H1 (cell line): Measurements from ENCODE around the gene MGST1. TPM values are rescaled to one million over a fixed set of nuclear protein-coding genes. Genes with fewer than 3 reads are reported as not detected.

Experiments used
- CTCF ChIA-PET: fragments of 300-600 bp; sonication (Branson Sonifier 250); formaldehyde crosslinking; loops from one replicate; lab custom pipeline; 2021; ENCODE audit not compliant: partially characterized antibody; lab: Charles Lee
- POLR2A ChIA-PET: fragments of 300-600 bp; sonication (Branson Sonifier 250); formaldehyde crosslinking; loops from one replicate; lab custom pipeline; 2021; ENCODE audit warnings: inconsistent platforms; ENCODE audit not compliant: partially characterized antibody; lab: Charles Lee
- DNase-seq, 2 experiments: peaks; one replicate each; pipeline versions ENCODE4 v3.0.0 to v3.0.0-alpha.2; 2010 to 2022; ENCODE audit warnings: low spot score in 2 of 2, low read depth in 1 of 2, mixed read lengths in 1 of 2
- FAIRE-seq: peaks from 2 replicates; lab custom pipeline; 2011; peaks lifted over from hg19 to GRCh38; lab: Jason Lieb, UNC
- H2AFZ ChIP-seq: 2 replicates; pipeline ENCODE4 v1.8.1; 2012; ENCODE audit warnings: low read length, inconsistent platforms
- H2AK5ac ChIP-seq: 2 replicates; pipeline ENCODE4 v1.6.1; 2013; ENCODE audit warnings: low read depth, low read length
- H2BK120ac ChIP-seq: replicated peaks from 2 replicates; pipeline ENCODE3; 2013; ENCODE audit warnings: low read depth, low read length, inconsistent platforms
- H2BK12ac ChIP-seq: 2 replicates; pipeline ENCODE4 v1.6.1; 2013; ENCODE audit warnings: low read depth, low read length
- H2BK15ac ChIP-seq: 2 replicates; pipeline ENCODE4 v1.6.1; 2013; ENCODE audit warnings: low read length
- H2BK20ac ChIP-seq: 2 replicates; pipeline ENCODE4 v1.6.1; 2013; ENCODE audit warnings: low read length
- H2BK5ac ChIP-seq: 2 replicates; pipeline ENCODE4 v1.6.1; 2013; ENCODE audit warnings: low read depth, low read length
- H3K14ac ChIP-seq: 2 replicates; pipeline ENCODE4 v1.6.1; 2013; ENCODE audit warnings: inconsistent platforms; ENCODE audit not compliant: insufficient read length
- H3K18ac ChIP-seq: 2 replicates; pipeline ENCODE4 v1.6.1; 2013; ENCODE audit warnings: low read length; ENCODE audit errors: extremely low read depth
- H3K23ac ChIP-seq: 2 replicates; pipeline ENCODE4 v1.6.1; 2013; ENCODE audit warnings: inconsistent platforms; ENCODE audit not compliant: insufficient read length
- H3K23me2 ChIP-seq: 2 replicates; pipeline ENCODE4 v1.6.1; 2013; ENCODE audit warnings: low read depth, low read length
- H3K27ac ChIP-seq: 2 replicates; pipeline ENCODE4 v1.6.1; 2011; ENCODE audit warnings: low read depth, low read length, inconsistent platforms
- H3K27me3 ChIP-seq, 4 experiments: replicated peaks in 1 of 4; 1 replicate in 1 of 4; 2 replicates in 3 of 4; pipeline versions ENCODE4 v1.6.1 to v1.8.1; 2011 to 2013; ENCODE audit warnings: low read length in 3 of 4, mild to moderate bottlenecking in 3 of 4, inconsistent platforms in 2 of 4, mixed read lengths in 2 of 4, moderate library complexity in 1 of 4; ENCODE audit not compliant: control insufficient read depth in 3 of 4, insufficient read depth in 3 of 4; ENCODE audit errors: extremely low read depth in 1 of 4
- H3K36me3 ChIP-seq, 4 experiments: 2 replicates each; pipeline versions ENCODE4 v1.6.1 to v1.8.1; 2011 to 2013; ENCODE audit warnings: mild to moderate bottlenecking in 4 of 4, low read length in 3 of 4, moderate library complexity in 2 of 4, control low read depth in 1 of 4, inconsistent platforms in 1 of 4; ENCODE audit not compliant: insufficient read depth in 4 of 4, control insufficient read depth in 2 of 4
- H3K4ac ChIP-seq: replicated peaks from 2 replicates; pipeline ENCODE3; 2013; ENCODE audit warnings: low read length, low read depth, mixed read lengths, inconsistent platforms; ENCODE audit not compliant: insufficient read length
- H3K4me1 ChIP-seq, 4 experiments: replicated peaks in 1 of 4; 1 replicate in 1 of 4; 2 replicates in 3 of 4; pipeline versions ENCODE4 v1.6.1 to v1.8.1; 2011 to 2013; ENCODE audit warnings: low read length in 3 of 4, inconsistent platforms in 2 of 4, mixed read lengths in 1 of 4; ENCODE audit not compliant: insufficient read depth in 4 of 4, control insufficient read depth in 3 of 4
- H3K4me2 ChIP-seq, 2 experiments: 2 replicates each; pipeline versions ENCODE4 v1.6.1 to v1.8.1; 2011 to 2013; ENCODE audit warnings: low read depth in 2 of 2, low read length in 2 of 2, control low read depth in 1 of 2, inconsistent platforms in 1 of 2, mild to moderate bottlenecking in 1 of 2; ENCODE audit not compliant: insufficient read depth in 1 of 2
- H3K4me3 ChIP-seq, 4 experiments: fragments of 200-600, 300-600 bp in 1 of 4; sonication (generic), shearing (Covaris generic), sonication (Bioruptor Twin) in 1 of 4; 2 replicates each; pipeline versions ENCODE4 v1.5.1 to v1.8.1; 2011 to 2016; ENCODE audit warnings: low read length in 4 of 4, low read depth in 3 of 4, control low read depth in 2 of 4, inconsistent platforms in 2 of 4, mild to moderate bottlenecking in 2 of 4, mixed read lengths in 1 of 4, moderate library complexity in 1 of 4; ENCODE audit not compliant: insufficient read depth in 2 of 4; ENCODE audit errors: extremely low read depth in 1 of 4
- H3K56ac ChIP-seq: replicated peaks from 2 replicates; pipeline ENCODE3; 2013; ENCODE audit warnings: low read depth, mild to moderate bottlenecking, mixed read lengths, low read length, inconsistent platforms; ENCODE audit not compliant: insufficient read length
- H3K79me1 ChIP-seq: 2 replicates; pipeline ENCODE4 v1.6.1; 2013; ENCODE audit warnings: low read depth, low read length, control low read depth
- H3K79me2 ChIP-seq, 2 experiments: 2 replicates each; pipeline versions ENCODE4 v1.6.1 to v1.8.1; 2012 to 2013; ENCODE audit warnings: low read length in 2 of 2, mild to moderate bottlenecking in 2 of 2, inconsistent platforms in 1 of 2; ENCODE audit not compliant: insufficient read depth in 2 of 2, control insufficient read depth in 1 of 2
- H3K9ac ChIP-seq, 4 experiments: replicated peaks in 1 of 4; 1 replicate in 1 of 4; 2 replicates in 3 of 4; pipeline versions ENCODE4 v1.6.1 to v1.8.1; 2011 to 2013; ENCODE audit warnings: low read depth in 3 of 4, low read length in 3 of 4, control low read depth in 2 of 4, mild to moderate bottlenecking in 2 of 4, moderate library complexity in 2 of 4, inconsistent platforms in 1 of 4; ENCODE audit errors: extremely low read depth in 1 of 4
- H3K9me3 ChIP-seq, 2 experiments: 2 replicates each; pipeline versions ENCODE4 v1.6.1 to v1.8.1; 2012 to 2013; ENCODE audit warnings: mild to moderate bottlenecking in 2 of 2, moderate library complexity in 2 of 2, control low read depth in 1 of 2, inconsistent platforms in 1 of 2, low read depth in 1 of 2, low read length in 1 of 2, mixed read lengths in 1 of 2; ENCODE audit not compliant: insufficient read depth in 2 of 2
- H4K20me1 ChIP-seq, 2 experiments: replicated peaks in 1 of 2; 2 replicates each; pipeline versions ENCODE3 to v1.8.1; 2011 to 2013; ENCODE audit warnings: inconsistent platforms in 2 of 2, low read length in 2 of 2, mild to moderate bottlenecking in 1 of 2; ENCODE audit not compliant: insufficient read depth in 2 of 2, control insufficient read depth in 1 of 2
- H4K5ac ChIP-seq: 2 replicates; pipeline ENCODE4 v1.6.1; 2013; ENCODE audit warnings: low read length, low read depth, mixed read lengths, inconsistent platforms; ENCODE audit not compliant: insufficient read length
- H4K8ac ChIP-seq: 2 replicates; pipeline ENCODE4 v1.8.0; 2013; ENCODE audit warnings: mild to moderate bottlenecking, moderate library complexity, low read length, inconsistent platforms; ENCODE audit not compliant: insufficient read depth; ENCODE audit errors: extremely low read depth
- H4K91ac ChIP-seq: replicated peaks from 2 replicates; pipeline ENCODE3; 2013; ENCODE audit warnings: low read length, mixed read lengths, inconsistent platforms; ENCODE audit not compliant: insufficient read length
- ASH2L ChIP-seq: fragments of 200-600, 300-600 bp; sonication (generic); IDR thresholded peaks from one replicate; pipeline ENCODE4 v1.7.1; 2017; ENCODE audit warnings: low read length
- BACH1 ChIP-seq: IDR thresholded peaks from 2 replicates; pipeline ENCODE4 v1.6.1; 2012; ENCODE audit warnings: low read length, improper control_type of control experiment
- BRCA1 ChIP-seq: IDR thresholded peaks from 2 replicates; pipeline ENCODE4 v1.6.1; 2012; ENCODE audit warnings: low read depth, low read length, improper control_type of control experiment
- CBX8 ChIP-seq: fragments of 300-800, 300-1000 bp; sonication (generic); IDR thresholded peaks from 2 replicates; pipeline ENCODE4 v1.7.1; 2016; ENCODE audit warnings: low read depth, low read length, borderline replicate concordance
- CEBPB ChIP-seq: IDR thresholded peaks from 2 replicates; pipeline ENCODE4 v1.6.1; 2012; ENCODE audit warnings: low read depth, low read length
- CTBP2 ChIP-seq: IDR thresholded peaks from 2 replicates; pipeline ENCODE4 v1.7.0; 2011; ENCODE audit warnings: borderline replicate concordance, mild to moderate bottlenecking, moderate library complexity, mixed read lengths, low read length; ENCODE audit not compliant: insufficient read depth, insufficient read length
- EP300 ChIP-seq, 2 experiments: IDR thresholded peaks; 1 replicate in 1 of 2; 2 replicates in 1 of 2; pipeline ENCODE4 v1.6.1; 2011 to 2012; ENCODE audit warnings: low read depth in 2 of 2, low read length in 2 of 2, mild to moderate bottlenecking in 2 of 2, borderline replicate concordance in 1 of 2, inconsistent platforms in 1 of 2, moderate library complexity in 1 of 2
- EZH2 ChIP-seq: fragments of 200-600 bp; sonication (generic); IDR thresholded peaks from 2 replicates; pipeline ENCODE4 v1.7.1; 2012; ENCODE audit warnings: low read depth, mild to moderate bottlenecking, moderate library complexity, low read length, inconsistent platforms; ENCODE audit not compliant: severe bottlenecking
- GABPA ChIP-seq: IDR thresholded peaks from 2 replicates; pipeline ENCODE4 v1.6.1; 2011; ENCODE audit warnings: mild to moderate bottlenecking, low read length, moderate library complexity, borderline replicate concordance; ENCODE audit not compliant: insufficient read depth
- HDAC6 ChIP-seq: IDR thresholded peaks from one replicate; pipeline ENCODE4 v1.7.1; 2012; ENCODE audit warnings: low read depth, mild to moderate bottlenecking, inconsistent platforms, low read length, moderate library complexity
- KDM5A ChIP-seq: fragments of 200-600 bp; IDR thresholded peaks from 2 replicates; pipeline ENCODE4 v1.7.1; 2012; ENCODE audit warnings: mild to moderate bottlenecking, low read length, inconsistent platforms, mixed read lengths
- SIX5 ChIP-seq: IDR thresholded peaks from 2 replicates; pipeline ENCODE4 v1.6.1; 2011; ENCODE audit warnings: mild to moderate bottlenecking, low read depth, low read length
- SRF ChIP-seq: IDR thresholded peaks from 2 replicates; pipeline ENCODE4 v1.6.1; 2011; ENCODE audit warnings: mild to moderate bottlenecking, low read depth, low read length, moderate library complexity
- TCF12 ChIP-seq: IDR thresholded peaks from 2 replicates; pipeline ENCODE4 v1.6.1; 2011; ENCODE audit warnings: low read depth, mild to moderate bottlenecking, low read length
- polyA plus RNA-seq, 7 experiments: library from polyadenylated mRNA; depleted of rRNA in 3 of 7; stranded (reverse) in 5 of 7; unstranded in 2 of 7; fragments of >200 nt in 5 of 7; fragments of 200-250 nt in 2 of 7; gene quantifications; 1 replicate in 5 of 7; 2 replicates in 1 of 7; 4 replicates in 1 of 7; pipeline versions ENCODE4 v1.2.1 to v1.2.3, GENCODE V29; 2011 to 2013; ENCODE audit warnings: missing spikeins in 2 of 7, mixed read lengths in 2 of 7
- total RNA-seq: library from RNA; stranded (reverse); fragmentation: NEBNext Ultra II Directional; extraction: Animal tissue kit (Norgen Biotek cat#: 25700); gene quantifications from 2 replicates; pipeline ENCODE4 v1.2.1, GENCODE V29; 2021
- TF ChIP-seq, protein P1 (sequence below): IDR thresholded peaks from 2 replicates; pipeline ENCODE4 v1.6.1; 2012; ENCODE audit warnings: inconsistent platforms

Gene MGST1
- total and polyA plus RNA-seq, 2 of the 8 experiments (the other 6 are each of a cell fraction or from before 2014, with no cell fraction given): 442 to 478 TPM

DNA sequence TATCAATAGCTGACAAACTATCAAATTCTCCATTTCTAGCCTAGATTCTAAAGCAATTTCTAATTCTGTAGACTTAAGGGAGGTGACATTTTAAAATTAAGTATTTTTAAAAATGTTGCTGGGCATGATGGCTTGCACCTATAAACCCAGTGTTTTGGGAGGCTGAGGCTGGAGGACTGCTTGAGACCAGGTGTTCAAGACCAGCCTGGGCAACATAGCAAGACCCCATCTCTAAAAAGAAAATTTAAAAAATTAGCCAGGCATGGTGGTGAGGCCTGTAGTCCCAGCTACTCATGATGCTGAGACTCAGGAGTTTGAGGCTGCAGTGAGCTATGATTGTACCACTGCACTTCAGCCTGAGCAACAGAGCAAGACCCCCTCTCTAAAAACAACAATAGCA, 15.1 kb downstream of the MGST1 start:
- DNase-seq: no peak
- Histone ChIP-seq H4K91ac (no peak overlapping the region), H2BK12ac (no peak overlapping the region), H3K27me3 (no peaks in the 10 kb centered on the region), H3K4ac (no peak overlapping the region), H3K4me3 (no peak overlapping the region), H2AK5ac (no peak overlapping the region), H3K23ac (no peak overlapping the region), H2BK15ac (no peak overlapping the region), H3K4me1 (no peaks in the 10 kb centered on the region), H3K79me2 (peaks cover 0 to 15% of the 10 kb centered on the region in 2 experiments; a peak in 2 of 4 replicates), H2BK120ac (no peak overlapping the region), H3K27ac (no peak overlapping the region), H4K5ac (no peak overlapping the region), H3K18ac (no peak overlapping the region), H2BK5ac (no peak overlapping the region), H3K56ac (no peak overlapping the region), H3K36me3 (peaks cover 14 to 65% (median 40%) of the 10 kb centered on the region in 4 experiments), H4K8ac (no peak overlapping the region), H2AFZ (no peak overlapping the region), H4K20me1 (peaks cover 8 to 14% of the 10 kb centered on the region in 2 experiments), H3K23me2 (no peaks in the 10 kb centered on the region), H3K9me3 (no peaks in the 10 kb centered on the region), H3K79me1 (peaks cover 3% of the 10 kb centered on the region; the same call in 1 of the 2 replicates), H2BK20ac (no peak overlapping the region), H3K4me2 (no peak overlapping the region), H3K14ac (no peak overlapping the region), H3K9ac (no peak overlapping the region)
- FAIRE-seq: no peak
- POLR2A ChIA-PET: interaction anchor here (2.5 kb wide), 1 partner anchor 11 kb away, joined by 7 read pairs; no protein-coding TSS in a partner anchor
- CTCF ChIA-PET: interaction anchor here (1.2 to 6.2 kb wide), 3 partner anchors 12 to 196 kb away, joined by 3 to 53 read pairs (median 21); no protein-coding TSS in a partner anchor
- TF ChIP-seq, protein P1, sequence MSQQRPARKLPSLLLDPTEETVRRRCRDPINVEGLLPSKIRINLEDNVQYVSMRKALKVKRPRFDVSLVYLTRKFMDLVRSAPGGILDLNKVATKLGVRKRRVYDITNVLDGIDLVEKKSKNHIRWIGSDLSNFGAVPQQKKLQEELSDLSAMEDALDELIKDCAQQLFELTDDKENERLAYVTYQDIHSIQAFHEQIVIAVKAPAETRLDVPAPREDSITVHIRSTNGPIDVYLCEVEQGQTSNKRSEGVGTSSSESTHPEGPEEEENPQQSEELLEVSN: no peak
- TF ChIP-seq BRCA1 (no peak), BACH1 (no peak), ASH2L (no peak), KDM5A (no peak), HDAC6 (no peak), SRF (no peak), CEBPB (no peak), CBX8 (no peak), CTBP2 (no peak), EP300 (IDR thresholded peaks at IDR 0.05; ENCODE audit: borderline replicate concordance in 1 of 2, low read depth in 2 of 2, low read length in 2 of 2) (no peak), TCF12 (no peak), SIX5 (no peak), EZH2 (no peak), GABPA (no peak)
